Breast epithelium (tissue), 4 donors: ENCODE results near the gene BCL11B. TPM values are rescaled to one million over a fixed set of nuclear protein-coding genes. Genes with fewer than 3 reads are reported as not detected.

Experiments used
- DNase-seq, 2 donors: peaks; one replicate each; pipeline ENCODE4 v3.0.0-alpha.2; 2019; ENCODE audit warnings: low spot score in 2 of 2
- H3K27ac ChIP-seq, 2 donors: fragments of 200-600 bp; sonication (generic) in 1 of 2; one replicate each; pipeline ENCODE4 v1.5.1; 2016 to 2019; ENCODE audit warnings: mild to moderate bottlenecking in 1 of 2
- H3K27me3 ChIP-seq, 2 donors: fragments of 200-600 bp; sonication (generic) in 1 of 2; one replicate each; pipeline versions ENCODE4 v1.5.1 to v1.6.0; 2017 to 2019; ENCODE audit warnings: control low read depth in 1 of 2, mild to moderate bottlenecking in 1 of 2
- H3K36me3 ChIP-seq: fragments of 200-600 bp; one replicate; pipeline ENCODE4 v1.5.1; 2019
- H3K4me1 ChIP-seq, 2 donors: fragments of 200-600 bp; sonication (generic); one replicate each; pipeline ENCODE4 v1.5.1; 2016 to 2019; ENCODE audit warnings: control low read depth in 1 of 2
- H3K4me3 ChIP-seq, 3 donors: fragments of 200-600 bp; sonication (generic); 1 replicate in 2 of 3; 2 replicates in 1 of 3; pipeline ENCODE4 v1.5.1; 2016 to 2019; ENCODE audit warnings: mild to moderate bottlenecking in 3 of 3, moderate library complexity in 2 of 3
- H3K9me3 ChIP-seq, 2 donors: fragments of 200-600 bp; sonication (generic) in 1 of 2; one replicate each; pipeline ENCODE4 v1.5.1; 2016 to 2019; ENCODE audit warnings: control low read depth in 1 of 2
- POLR2A ChIP-seq: fragments of 450-650 bp; IDR thresholded peaks from one replicate; pipeline ENCODE4 v1.6.1; 2016; ENCODE audit warnings: antibody characterized with exemption, mild to moderate bottlenecking, moderate library complexity
- POLR2AphosphoS5 ChIP-seq, 3 donors: sonication (generic); formaldehyde crosslinking; IDR thresholded peaks; one replicate each; pipeline ENCODE4 v1.6.1; 2017; ENCODE audit warnings: antibody characterized with exemption in 3 of 3
- intact Hi-C: fragments of 100-400 bp; cut with DNase I; formaldehyde crosslinking; loops from one replicate; pipeline ENCODE4 v1.15.1; 2023; ENCODE audit warnings: low total_unique reads
- total RNA-seq, 3 donors: library from RNA; depleted of rRNA; stranded (reverse); fragments of >200 nt; gene quantifications; one replicate each; pipeline ENCODE4 v1.1.0, GENCODE V29; 2016
- TF ChIP-seq, protein P1 (sequence below), 3 donors: fragments of 450-650 bp; IDR thresholded peaks; one replicate each; pipeline ENCODE4 v1.5.1; 2016 to 2017; ENCODE audit warnings: antibody characterized with exemption in 3 of 3, mild to moderate bottlenecking in 3 of 3, moderate library complexity in 3 of 3

BCL11B gene
- total RNA-seq, 3 donors from 2014 or later, result 0.96 to 3.9 (median 2.6) TPM

DNA sequence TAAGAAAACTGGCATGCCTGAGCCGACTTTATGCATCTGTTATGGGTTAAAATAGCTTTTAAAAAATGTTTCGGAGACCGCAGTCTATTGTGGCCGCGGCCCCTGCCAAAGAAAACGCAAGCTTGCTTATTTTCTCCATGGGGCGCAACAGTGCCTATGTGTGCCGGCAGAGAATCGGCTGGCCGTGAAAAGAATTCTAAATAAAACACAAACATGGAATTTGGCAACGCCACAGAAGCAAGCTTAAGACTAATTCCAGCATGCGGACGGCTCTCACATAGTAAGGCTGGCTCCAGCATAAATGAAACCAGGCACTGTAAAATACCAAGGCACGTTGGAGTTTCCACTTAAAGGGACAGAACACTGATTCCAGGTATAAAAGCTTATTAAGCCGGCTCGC lies 56.7 kb downstream of the BCL11B start:
- Histone ChIP-seq H3K27me3 (no peaks in the 10 kb centered on the region), H3K27ac (no peak overlapping the region), H3K4me3 (peak overlapping the region; percentile 12 to 57 (median 41)), H3K4me1 (no peaks in the 10 kb centered on the region), H3K36me3 (no peaks in the 10 kb centered on the region), H3K9me3 (no peaks in the 10 kb centered on the region)
- intact Hi-C loops, result no loop called here
- TF ChIP-seq, protein P1, sequence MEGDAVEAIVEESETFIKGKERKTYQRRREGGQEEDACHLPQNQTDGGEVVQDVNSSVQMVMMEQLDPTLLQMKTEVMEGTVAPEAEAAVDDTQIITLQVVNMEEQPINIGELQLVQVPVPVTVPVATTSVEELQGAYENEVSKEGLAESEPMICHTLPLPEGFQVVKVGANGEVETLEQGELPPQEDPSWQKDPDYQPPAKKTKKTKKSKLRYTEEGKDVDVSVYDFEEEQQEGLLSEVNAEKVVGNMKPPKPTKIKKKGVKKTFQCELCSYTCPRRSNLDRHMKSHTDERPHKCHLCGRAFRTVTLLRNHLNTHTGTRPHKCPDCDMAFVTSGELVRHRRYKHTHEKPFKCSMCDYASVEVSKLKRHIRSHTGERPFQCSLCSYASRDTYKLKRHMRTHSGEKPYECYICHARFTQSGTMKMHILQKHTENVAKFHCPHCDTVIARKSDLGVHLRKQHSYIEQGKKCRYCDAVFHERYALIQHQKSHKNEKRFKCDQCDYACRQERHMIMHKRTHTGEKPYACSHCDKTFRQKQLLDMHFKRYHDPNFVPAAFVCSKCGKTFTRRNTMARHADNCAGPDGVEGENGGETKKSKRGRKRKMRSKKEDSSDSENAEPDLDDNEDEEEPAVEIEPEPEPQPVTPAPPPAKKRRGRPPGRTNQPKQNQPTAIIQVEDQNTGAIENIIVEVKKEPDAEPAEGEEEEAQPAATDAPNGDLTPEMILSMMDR (IDR thresholded peaks at IDR 0.05), result no peak
- TF ChIP-seq POLR2A (no peak), POLR2AphosphoS5 (IDR thresholded peaks at IDR 0.05) (no peak)
- no peak for DNase-seq

DNA sequence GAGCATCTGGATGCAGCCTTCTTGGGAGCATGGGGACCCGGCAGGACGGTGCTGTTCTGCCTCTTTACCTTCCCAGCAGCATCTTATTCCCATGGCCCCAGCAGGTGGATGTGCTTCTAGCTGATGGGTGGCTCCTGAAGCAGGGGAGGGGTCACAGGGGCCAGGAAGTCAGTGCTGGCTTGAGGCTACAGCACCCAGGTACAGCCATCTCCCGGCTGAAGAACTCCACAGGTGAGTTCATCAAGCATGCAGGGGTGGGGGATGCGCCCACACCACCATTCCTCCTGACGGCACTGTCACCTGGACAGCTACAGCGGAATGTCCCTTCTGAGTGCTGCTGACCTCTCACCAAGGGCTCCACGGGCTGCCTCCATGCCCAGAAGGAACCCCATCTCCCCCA lies 57.3 kb downstream of the BCL11B start:
- DNase-seq, result no peak

DNA sequence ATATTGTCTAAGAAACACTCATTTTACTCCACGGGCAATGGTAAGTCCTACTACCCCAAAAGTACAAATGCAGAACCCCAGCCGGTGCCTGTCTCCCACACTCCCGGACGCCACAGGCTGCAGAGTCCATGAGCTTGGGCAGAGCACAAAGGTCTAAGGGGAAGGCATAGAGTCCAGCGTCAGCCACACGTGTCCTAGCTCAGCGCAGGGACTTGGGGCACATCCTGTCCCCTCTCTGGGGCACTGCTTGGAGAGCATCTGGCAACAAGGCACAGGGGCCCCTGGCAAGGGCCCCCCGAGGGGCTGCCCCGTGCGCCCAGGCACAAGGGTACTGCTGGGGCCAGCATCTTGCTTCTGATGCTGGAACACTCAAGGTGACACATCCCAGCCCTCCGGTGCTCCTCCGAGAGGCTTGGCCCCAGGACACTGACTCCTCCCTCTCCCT lies 58.4 kb downstream of the BCL11B start:
- no peaks in the 10 kb centered on the region for H3K27me3 ChIP-seq
- no peaks in the 10 kb centered on the region for H3K9me3 ChIP-seq
- H3K4me1 ChIP-seq, result no peaks in the 10 kb centered on the region
- TF ChIP-seq, protein P1 (IDR thresholded peaks at IDR 0.05), result no peak
- TF ChIP-seq POLR2A, result no peak
- no peak for TF ChIP-seq POLR2AphosphoS5 (IDR thresholded peaks at IDR 0.05)
- DNase-seq, result no peak
- H3K27ac ChIP-seq, result no peak overlapping the region
- intact Hi-C loops, result no loop called here
- H3K36me3 ChIP-seq, result no peaks in the 10 kb centered on the region
- H3K4me3 ChIP-seq, result no peak overlapping the region

More for the DNA sequence above, 57.3 kb downstream of the BCL11B start:
- TF ChIP-seq POLR2AphosphoS5 (IDR thresholded peaks at IDR 0.05) (no peak), POLR2A (no peak)
- TF ChIP-seq, protein P1 (IDR thresholded peaks at IDR 0.05), result no peak
- Histone ChIP-seq H3K4me3 (peak overlapping the region in 1 of 3 donors; percentile 41), H3K27ac (no peak overlapping the region), H3K27me3 (no peaks in the 10 kb centered on the region), H3K36me3 (no peaks in the 10 kb centered on the region), H3K9me3 (no peaks in the 10 kb centered on the region), H3K4me1 (no peaks in the 10 kb centered on the region)
- intact Hi-C loops, result no loop called here

DNA sequence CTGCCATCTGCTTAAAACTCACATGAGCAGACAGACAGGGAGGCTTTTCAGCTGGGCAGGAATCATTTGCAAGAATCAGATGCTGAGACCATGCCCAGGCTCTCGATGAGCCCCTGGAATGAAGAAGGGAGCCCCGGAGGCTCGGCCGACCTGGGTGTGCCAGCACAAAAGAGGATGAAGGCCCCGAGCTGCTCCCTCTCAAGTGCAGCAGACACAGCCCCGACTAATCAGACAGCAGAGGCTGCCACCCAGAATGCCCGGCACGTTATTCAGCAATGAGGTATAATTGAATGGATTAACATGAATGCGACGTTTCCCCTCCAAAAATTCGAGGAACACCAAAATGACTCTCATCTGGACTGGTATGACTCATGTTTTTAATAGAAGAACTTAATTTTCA lies 58.9 kb downstream of the BCL11B start:
- Histone ChIP-seq H3K27me3 (no peaks in the 10 kb centered on the region), H3K9me3 (no peaks in the 10 kb centered on the region), H3K27ac (no peak overlapping the region), H3K36me3 (no peaks in the 10 kb centered on the region), H3K4me3 (no peak overlapping the region), H3K4me1 (no peaks in the 10 kb centered on the region)
- DNase-seq, result no peak
- intact Hi-C loops, result no loop called here
- TF ChIP-seq POLR2A, result no peak
- TF ChIP-seq, protein P1 (IDR thresholded peaks at IDR 0.05), result no peak
- no peak for TF ChIP-seq POLR2AphosphoS5 (IDR thresholded peaks at IDR 0.05)

DNA sequence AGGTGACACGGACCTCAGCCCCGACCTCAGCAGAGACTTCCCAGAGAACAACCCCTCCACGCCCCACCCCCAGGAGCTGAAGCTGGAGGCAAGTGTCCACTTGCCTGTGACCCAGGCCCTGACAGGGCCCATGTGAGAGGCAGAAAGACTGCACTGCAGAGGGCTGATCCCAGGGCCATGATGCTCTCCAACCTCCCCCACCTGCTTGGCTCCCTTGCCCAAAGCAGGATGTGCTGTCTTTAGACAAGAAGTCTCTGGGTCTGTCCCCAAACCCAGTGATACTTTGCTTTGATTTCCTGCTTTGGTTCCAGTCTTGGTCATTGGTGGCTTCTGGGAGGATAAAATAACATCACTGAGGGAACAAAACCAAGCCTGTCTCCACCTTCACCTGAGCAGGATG lies 59.4 kb downstream of the BCL11B start:
- intact Hi-C loops, result no loop called here
- Histone ChIP-seq H3K4me1 (no peaks in the 10 kb centered on the region), H3K4me3 (no peak overlapping the region), H3K27ac (no peak overlapping the region), H3K27me3 (no peaks in the 10 kb centered on the region), H3K9me3 (no peaks in the 10 kb centered on the region), H3K36me3 (no peaks in the 10 kb centered on the region)
- DNase-seq, result no peak
- TF ChIP-seq POLR2A, result no peak
- no peak for TF ChIP-seq POLR2AphosphoS5 (IDR thresholded peaks at IDR 0.05)
- TF ChIP-seq, protein P1 (IDR thresholded peaks at IDR 0.05), result no peak
